SKM-1 (cell line): ENCODE measurements around the gene ROBO1.
"Not testable (repeated sequence)": the region's sequence is repeated elsewhere in the genome, so short reads cannot be mapped to it uniquely, and the experiment has no call there.

Experiments
- DNase-seq: peaks from one replicate; lab custom pipeline; 2025; ENCODE audit not compliant: unreplicated experiment; lab: John Stamatoyannopoulos, UW

Gene ROBO1

GRCh38 chr3:78761126-78761525 lies 1006.7 kb downstream of the ROBO1 start:
- no peak for DNase-seq

- no peak for DNase-seq
Observed at GRCh38 chr3:78757731-78758130, 1010.1 kb downstream of the ROBO1 start.

DNA sequence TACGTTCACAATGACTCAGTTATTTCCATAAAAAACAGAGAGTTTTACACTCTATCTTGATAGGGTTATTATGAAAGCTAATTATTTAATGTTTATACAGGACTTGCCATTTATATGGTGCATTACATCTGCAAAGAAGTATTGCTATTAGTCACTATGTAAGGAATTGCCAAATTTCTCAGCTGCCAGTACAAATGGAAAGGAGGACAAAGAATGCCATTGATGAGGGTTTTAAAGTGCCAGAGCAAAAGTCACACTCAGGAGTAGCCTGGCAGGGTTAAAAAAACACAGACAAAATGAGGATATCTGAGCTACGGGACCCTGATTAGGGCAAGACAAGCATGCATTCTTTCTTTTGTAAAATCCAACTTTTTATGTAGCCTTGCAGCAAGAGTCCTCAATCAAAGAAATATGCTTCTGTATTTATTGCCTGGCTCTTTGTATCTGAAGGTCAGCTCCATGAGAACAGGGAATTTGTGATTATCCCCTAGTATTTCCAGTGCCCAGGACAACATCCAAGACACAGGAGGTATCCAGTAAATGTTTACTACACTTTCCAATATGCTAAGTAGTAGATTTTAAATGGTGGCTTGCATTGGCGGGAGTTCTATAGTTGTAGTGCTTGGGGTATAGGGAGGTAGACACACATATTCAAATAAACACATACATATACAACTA lies 1013.6 kb downstream of the ROBO1 start:
- DNase-seq: no peak

- no peak for DNase-seq
Observed at GRCh38 chr3:78751266-78751665, 1016.5 kb downstream of the ROBO1 start.

GRCh38 chr3:78750291-78750690 lies 1017.5 kb downstream of the ROBO1 start:
- DNase-seq: not testable (repeated sequence)

GRCh38 chr3:78749056-78749455 lies 1018.7 kb downstream of the ROBO1 start:
- no peak for DNase-seq

DNA sequence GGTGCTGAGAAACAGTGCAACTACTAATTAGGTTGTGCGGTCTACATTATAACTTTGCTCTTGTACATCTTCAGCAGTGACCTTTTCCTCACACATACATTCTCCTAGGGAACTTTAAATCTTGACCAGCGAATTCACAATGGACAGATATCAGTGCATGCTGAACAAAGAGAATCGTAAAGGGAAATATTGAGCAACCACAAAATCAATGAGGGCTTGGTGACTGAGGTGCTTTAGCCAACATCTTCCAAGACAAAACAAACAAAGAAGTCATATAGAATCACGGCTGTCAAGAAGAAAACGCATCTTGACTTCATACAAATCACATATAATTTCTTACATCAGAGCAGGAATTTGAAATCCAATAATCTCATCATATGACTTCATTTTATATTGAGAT lies 1022.0 kb downstream of the ROBO1 start:
- DNase-seq: no peak

GRCh38 chr3:78742491-78742890 lies 1025.3 kb downstream of the ROBO1 start:
- DNase-seq: no peak

DNA sequence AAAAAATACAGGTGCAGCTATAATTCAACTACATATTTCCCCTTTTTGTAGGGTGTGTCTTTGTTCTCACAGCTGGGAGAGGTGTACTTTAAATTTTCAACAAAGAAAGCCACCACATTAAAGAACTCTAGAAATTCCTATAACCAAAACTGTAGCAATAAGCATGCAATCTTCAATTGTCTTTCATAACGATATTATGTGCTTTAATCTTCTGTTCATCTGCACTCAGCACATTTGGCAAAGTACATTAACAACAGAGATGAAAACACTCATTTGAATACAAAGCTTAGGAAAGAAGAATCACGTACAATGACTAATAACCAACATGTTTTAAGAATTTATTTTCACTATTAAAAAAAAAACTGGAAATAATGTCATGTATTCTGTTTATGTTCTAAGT lies 1025.8 kb downstream of the ROBO1 start:
- no peak for DNase-seq

- DNase-seq: no peak
Observed at GRCh38 chr3:78741066-78741645, 1026.6 kb downstream of the ROBO1 start.

GRCh38 chr3:78738833-78739232 lies 1029.0 kb downstream of the ROBO1 start:
- no peak for DNase-seq

DNA sequence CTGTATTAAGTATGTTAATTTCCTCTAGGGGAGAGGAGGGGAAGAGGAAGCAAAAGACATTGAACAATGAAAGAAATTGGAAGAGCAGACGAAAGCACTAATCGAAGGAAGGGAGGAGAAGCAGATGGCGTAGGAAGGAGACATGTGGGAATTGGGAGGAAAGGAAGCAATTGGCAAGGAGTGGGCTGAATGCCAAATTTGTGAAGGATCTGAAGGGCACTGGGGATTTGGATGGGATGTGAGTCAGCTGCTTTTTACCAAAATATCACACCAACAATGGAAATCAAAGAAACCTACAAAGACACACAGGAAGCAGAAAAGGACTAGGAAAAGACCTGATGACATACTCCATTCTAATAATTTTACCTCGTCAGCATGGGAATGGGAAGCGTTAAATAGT lies 1029.8 kb downstream of the ROBO1 start:
- no peak for DNase-seq

- DNase-seq: no peak
Observed at GRCh38 chr3:78736863-78737262, 1030.9 kb downstream of the ROBO1 start.

- DNase-seq: no peak
Observed at GRCh38 chr3:78734048-78734637, 1033.7 kb downstream of the ROBO1 start.

- no peak for DNase-seq
Observed at GRCh38 chr3:78732893-78733292, 1034.9 kb downstream of the ROBO1 start.

DNA sequence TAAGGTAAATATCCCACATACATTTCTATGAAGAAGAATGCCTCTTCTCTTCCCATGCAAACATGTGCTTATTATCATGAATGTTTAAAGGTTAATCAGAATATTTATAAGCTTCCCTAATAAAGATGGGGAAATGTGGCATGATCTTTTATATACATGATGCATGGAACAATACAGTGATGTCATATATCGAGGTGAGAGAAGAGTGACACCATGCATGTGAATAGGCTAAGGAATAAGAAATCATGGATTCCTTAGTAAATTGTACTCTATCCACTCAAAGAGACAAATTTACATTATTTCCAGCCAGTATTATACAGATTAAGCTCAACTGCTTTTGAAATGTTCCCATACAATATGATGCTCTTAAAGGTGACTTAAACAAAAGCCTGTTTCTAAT lies 1035.3 kb downstream of the ROBO1 start:
- no peak for DNase-seq

DNA sequence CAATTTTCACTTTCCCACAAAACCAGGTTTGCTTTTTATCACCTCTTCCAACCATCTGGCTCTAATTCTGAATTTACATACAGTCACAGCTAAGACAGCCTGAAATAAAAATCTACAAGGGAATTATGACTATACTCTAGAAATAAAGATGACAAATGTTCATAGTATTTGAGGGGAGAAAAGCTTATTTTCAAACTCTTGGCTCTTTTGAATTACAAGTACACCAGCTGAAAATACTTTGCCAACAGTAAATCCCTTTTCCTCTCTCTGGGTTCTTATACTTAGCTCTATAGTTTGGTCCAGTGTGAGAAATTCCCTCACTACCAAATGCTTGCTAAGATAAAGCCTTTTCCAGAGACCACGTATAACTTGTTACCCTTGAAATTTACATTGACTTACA lies 1037.9 kb downstream of the ROBO1 start:
- DNase-seq: no peak

DNA sequence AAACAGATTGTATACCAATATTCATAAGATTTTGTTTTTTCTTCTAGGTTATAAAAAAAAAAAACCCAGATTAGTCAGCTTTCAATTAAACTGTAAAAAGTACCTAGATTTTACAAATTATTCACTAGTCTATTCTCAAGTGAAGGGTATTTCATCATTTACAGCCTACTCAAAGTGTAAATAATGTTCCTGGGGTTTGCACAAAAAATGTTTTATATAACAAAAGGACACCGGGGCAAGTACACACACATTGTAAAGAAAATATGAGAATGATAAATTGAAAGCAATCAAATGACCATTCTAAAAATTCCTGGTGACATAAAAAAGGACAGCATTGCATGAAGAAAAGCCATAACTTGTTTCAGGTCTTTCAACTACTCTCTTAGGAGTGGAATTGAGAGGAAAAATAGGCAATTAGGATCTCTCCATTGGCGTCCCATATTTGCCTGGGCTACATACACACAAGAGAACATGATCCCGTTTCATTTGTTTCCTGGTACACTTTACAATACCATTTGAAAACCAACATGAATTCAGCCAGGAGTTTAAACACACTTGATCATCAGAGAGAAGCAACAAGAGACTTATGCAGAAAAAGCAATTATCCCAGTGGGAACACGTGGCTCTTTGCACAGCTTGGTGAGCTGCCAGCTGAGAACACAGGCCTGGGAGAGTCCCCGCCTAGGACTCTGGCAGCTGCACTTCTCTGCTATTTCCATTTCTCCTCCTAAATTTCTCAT lies 1039.2 kb downstream of the ROBO1 start:
- DNase-seq: no peak

DNA sequence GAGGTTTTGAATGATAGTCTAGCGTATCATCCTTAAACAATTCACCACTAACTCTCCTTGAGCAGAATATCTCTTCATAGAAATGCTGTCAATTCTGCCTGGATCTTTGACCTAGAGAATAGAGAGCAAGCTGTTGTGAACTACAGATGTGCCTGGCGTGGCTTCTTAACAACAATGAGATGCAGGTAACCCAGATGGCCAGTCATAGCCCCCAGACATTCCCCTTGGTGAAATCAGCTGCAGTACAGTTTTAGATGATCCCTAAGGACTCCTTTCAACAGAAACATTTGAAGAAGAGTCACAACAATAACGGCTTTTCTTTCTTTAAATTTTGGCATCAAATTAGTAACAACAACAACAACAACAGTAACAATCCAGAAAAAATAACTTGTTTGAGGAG lies 1041.3 kb downstream of the ROBO1 start:
- DNase-seq: no peak

DNA sequence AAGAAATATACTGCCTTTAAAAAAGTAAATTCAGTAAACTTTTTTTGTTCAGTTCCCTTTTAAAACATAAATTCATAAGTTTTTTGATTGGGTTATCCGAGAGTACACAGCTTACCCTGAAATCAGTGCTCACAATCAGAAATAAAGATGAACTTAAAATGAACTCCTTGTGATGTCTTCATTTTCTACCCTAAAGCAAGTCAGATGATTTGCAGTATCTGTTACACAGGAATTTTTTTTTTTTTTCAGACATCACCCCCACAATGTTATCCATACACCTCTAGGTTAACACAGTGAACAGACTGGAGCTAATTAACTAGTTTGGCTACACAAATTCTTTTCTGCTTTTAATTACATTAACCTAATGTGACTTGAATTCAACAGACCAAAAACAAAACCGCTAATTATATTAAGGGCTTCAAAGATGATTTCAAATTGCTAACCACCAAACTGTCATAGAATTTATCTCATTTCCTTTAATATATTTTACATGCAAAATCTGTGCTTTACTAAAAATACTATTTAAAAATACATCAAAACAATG lies 1042.0 kb downstream of the ROBO1 start:
- no peak for DNase-seq

- no peak for DNase-seq
Observed at GRCh38 chr3:78724859-78725258, 1042.9 kb downstream of the ROBO1 start.

DNA sequence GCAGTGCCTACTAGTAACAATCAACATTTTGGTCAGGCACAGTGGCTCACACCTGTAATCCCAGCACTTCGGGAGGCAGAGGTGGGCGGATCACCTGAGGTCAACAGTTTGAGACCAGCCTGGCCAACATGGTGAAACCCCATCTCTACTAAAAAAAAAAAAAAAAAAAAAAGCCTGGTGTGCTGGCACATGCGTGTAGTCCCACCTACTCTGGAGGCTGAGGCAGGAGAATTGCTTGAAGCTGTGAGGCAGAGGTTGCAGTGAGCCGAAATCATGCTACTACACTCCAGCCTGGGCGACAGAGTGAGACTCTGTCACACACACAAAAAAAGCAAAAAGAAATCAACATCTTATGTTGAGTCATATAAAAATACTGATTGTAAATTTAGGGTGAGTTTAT lies 1043.4 kb downstream of the ROBO1 start:
- DNase-seq: not testable (repeated sequence)
